IMR-90 (cell line): ENCODE results near the gene B3GAT2. TPM values are rescaled to one million over a fixed set of nuclear protein-coding genes. Genes with fewer than 3 reads are reported as not detected.

Source experiments
- ATAC-seq: fragments of 200-7000 bp; cut with Tn5 transposase; 2 replicates; pipeline ENCODE4 v1.9.1; 2020; ENCODE audit warnings: low read depth, mild to moderate bottlenecking, moderate library complexity
- BruUV-seq: library from RNA; stranded (reverse); fragments of 400-500 nt; replicated peaks from 2 replicates; lab custom pipeline; 2021; lab: Mats Ljungman, UMichigan
- CTCF ChIA-PET: fragments of 300-600 bp; formaldehyde crosslinking; extraction: SDS; loops from one replicate; lab custom pipeline; 2021; ENCODE audit warnings: antibody characterized with exemption; lab: Yijun Ruan, JAX
- POLR2A ChIA-PET: fragments of 300-600 bp; sonication (Branson Sonifier 250); formaldehyde crosslinking; loops from one replicate; lab custom pipeline; 2022; ENCODE audit warnings: antibody characterized with exemption; ENCODE audit not compliant: unreplicated experiment; lab: Charles Lee
- DNase-seq: peaks from one replicate; pipeline ENCODE4 v3.0.0; 2013
- H2AFZ ChIP-seq: replicated peaks from 2 replicates; pipeline ENCODE3; 2013; ENCODE audit warnings: low read length, mild to moderate bottlenecking; ENCODE audit not compliant: poor library complexity
- H2AK5ac ChIP-seq: 2 replicates; pipeline ENCODE4 v1.6.1; 2013; ENCODE audit warnings: low read depth, low read length, inconsistent platforms
- H2AK9ac ChIP-seq: replicated peaks from 2 replicates; pipeline ENCODE3; 2013; ENCODE audit warnings: mild to moderate bottlenecking, low read depth, low read length, moderate library complexity; ENCODE audit not compliant: poor library complexity
- H2BK120ac ChIP-seq: 2 replicates; pipeline ENCODE4 v1.6.1; 2013; ENCODE audit warnings: low read depth, low read length, inconsistent platforms
- H2BK15ac ChIP-seq: 3 replicates; pipeline ENCODE4 v1.6.1; 2013; ENCODE audit warnings: low read depth, low read length, inconsistent platforms
- H2BK20ac ChIP-seq: 2 replicates; pipeline ENCODE4 v1.6.1; 2013; ENCODE audit warnings: low read depth, mild to moderate bottlenecking, inconsistent platforms, low read length, moderate library complexity
- H2BK5ac ChIP-seq: 2 replicates; pipeline ENCODE4 v1.6.1; 2013; ENCODE audit warnings: mild to moderate bottlenecking, low read depth, low read length, inconsistent platforms; ENCODE audit not compliant: poor library complexity, severe bottlenecking
- H3K14ac ChIP-seq: replicated peaks from 2 replicates; pipeline ENCODE4 v1.6.1; 2013; ENCODE audit warnings: low read depth, low read length, inconsistent platforms
- H3K18ac ChIP-seq: 2 replicates; pipeline ENCODE4 v1.6.1; 2013; ENCODE audit warnings: low read depth, low read length, control low read depth
- H3K23ac ChIP-seq: 2 replicates; pipeline ENCODE4 v1.6.1; 2013; ENCODE audit warnings: low read depth, low read length, inconsistent platforms
- H3K27ac ChIP-seq: 2 replicates; pipeline ENCODE4 v1.5.1; 2013; ENCODE audit warnings: mild to moderate bottlenecking, control low read depth, low read length; ENCODE audit not compliant: insufficient read depth
- H3K27me3 ChIP-seq: 2 replicates; pipeline ENCODE4 v1.6.1; 2013; ENCODE audit warnings: low read length; ENCODE audit not compliant: control insufficient read depth, insufficient read depth
- H3K36me3 ChIP-seq: 2 replicates; pipeline ENCODE4 v1.6.1; 2013; ENCODE audit warnings: low read length, mixed read lengths; ENCODE audit not compliant: control insufficient read depth, insufficient read depth
- H3K4ac ChIP-seq: 2 replicates; pipeline ENCODE4 v1.6.1; 2013; ENCODE audit warnings: low read depth, low read length, inconsistent platforms
- H3K4me1 ChIP-seq: 2 replicates; pipeline ENCODE4 v1.6.1; 2013; ENCODE audit warnings: low read length, mixed read lengths; ENCODE audit not compliant: control insufficient read depth, insufficient read depth
- H3K4me2 ChIP-seq: 2 replicates; pipeline ENCODE4 v1.6.1; 2013; ENCODE audit warnings: low read depth, mild to moderate bottlenecking, control low read depth, low read length, moderate library complexity
- H3K4me3 ChIP-seq: 2 replicates; pipeline ENCODE4 v1.5.1; 2013; ENCODE audit warnings: low read depth, mild to moderate bottlenecking, control low read depth, low read length, moderate library complexity; ENCODE audit not compliant: insufficient read depth
- H3K56ac ChIP-seq: 2 replicates; pipeline ENCODE4 v1.6.1; 2013; ENCODE audit warnings: low read length, inconsistent platforms; ENCODE audit not compliant: insufficient read depth; ENCODE audit errors: extremely low read depth
- H3K79me1 ChIP-seq, 2 experiments: 2 replicates each; pipeline ENCODE4 v1.6.1; 2013; ENCODE audit warnings: low read length in 2 of 2, inconsistent platforms in 1 of 2, low read depth in 1 of 2
- H3K9ac ChIP-seq: 2 replicates; pipeline ENCODE4 v1.6.1; 2013; ENCODE audit warnings: low read depth, low read length, control low read depth
- H3K9me1 ChIP-seq: 2 replicates; pipeline ENCODE4 v1.6.1; 2013; ENCODE audit warnings: low read length, inconsistent platforms; ENCODE audit not compliant: insufficient read depth
- H3K9me3 ChIP-seq: 2 replicates; pipeline ENCODE4 v1.6.1; 2013; ENCODE audit warnings: low read length; ENCODE audit not compliant: control insufficient read depth, insufficient read depth
- H4K20me1 ChIP-seq: 2 replicates; pipeline ENCODE4 v1.6.1; 2013; ENCODE audit warnings: low read length, inconsistent platforms; ENCODE audit not compliant: insufficient read depth
- H4K5ac ChIP-seq: 2 replicates; pipeline ENCODE4 v1.6.1; 2013; ENCODE audit warnings: mild to moderate bottlenecking, low read depth, low read length, control low read depth
- H4K8ac ChIP-seq, 2 experiments: 2 replicates each; pipeline ENCODE4 v1.6.1; 2013; ENCODE audit warnings: low read depth in 2 of 2, low read length in 2 of 2, control low read depth in 1 of 2, inconsistent platforms in 1 of 2
- H4K91ac ChIP-seq: 2 replicates; pipeline ENCODE4 v1.6.1; 2013; ENCODE audit warnings: low read depth, low read length, inconsistent platforms; ENCODE audit not compliant: insufficient read depth
- CHD1 ChIP-seq: IDR thresholded peaks from 2 replicates; pipeline ENCODE4 v1.6.1; 2012; ENCODE audit warnings: low read depth, low read length, improper control_type of control experiment
- FOS ChIP-seq: fragments of 150-350 bp; IDR thresholded peaks from 2 replicates; pipeline ENCODE4 v1.6.1; 2016; ENCODE audit warnings: low read depth, low read length
- MAFK ChIP-seq: IDR thresholded peaks from 2 replicates; pipeline ENCODE4 v1.6.1; 2012; ENCODE audit warnings: low read depth, low read length, improper control_type of control experiment
- RAD21 ChIP-seq: IDR thresholded peaks from 2 replicates; pipeline ENCODE4 v1.6.1; 2012; ENCODE audit warnings: low read length, improper control_type of control experiment
- WGBS, 2 experiments: methylation state at CpG; one replicate each; pipeline versions ENCODE4 v1.1.5 to v1.1.7; 2013; ENCODE audit warnings: missing lambda C conversion rate in 2 of 2; ENCODE audit not compliant: insufficient read length in 1 of 2; ENCODE audit errors: extremely low coverage in 2 of 2; 5-methylcytosine and 5-hydroxymethylcytosine counted together
- dilution Hi-C: fragments of 300-500 bp; cut with HindIII; formaldehyde crosslinking; loops from one replicate; pipeline ENCODE4 v1.14.3; 2018; ENCODE audit warnings: low sequenced_read_pairs; ENCODE audit not compliant: unreplicated experiment
- in situ Hi-C: fragments of 300-500 bp; cut with MboI; formaldehyde crosslinking; loops from 3 replicates; pipeline ENCODE4 v1.14.3; 2019; ENCODE audit warnings: low sequenced_read_pairs, inconsistent platforms, mixed read lengths
- intact Hi-C: fragments of 100-400 bp; cut with micrococcal nuclease; formaldehyde crosslinking; loops from 2 replicates; pipeline ENCODE4 v1.10.0; 2022
- polyA plus RNA-seq, 3 experiments: library from polyadenylated mRNA; depleted of rRNA; stranded (reverse); fragments of >200 nt; gene quantifications; 2 replicates each; pipeline ENCODE4 v1.2.3, GENCODE V29; 2012; ENCODE audit warnings: low replicate concordance in 1 of 3
- total RNA-seq: library from RNA; depleted of rRNA; stranded (reverse); fragments of >200 nt; gene quantifications from 2 replicates; pipeline ENCODE4 v1.2.3, GENCODE V29; 2012

The B3GAT2 gene
- total and polyA plus RNA-seq, 2 of the 4 experiments (the other 2 are of a cell fraction): 0.02 TPM; not detected in 1

DNA sequence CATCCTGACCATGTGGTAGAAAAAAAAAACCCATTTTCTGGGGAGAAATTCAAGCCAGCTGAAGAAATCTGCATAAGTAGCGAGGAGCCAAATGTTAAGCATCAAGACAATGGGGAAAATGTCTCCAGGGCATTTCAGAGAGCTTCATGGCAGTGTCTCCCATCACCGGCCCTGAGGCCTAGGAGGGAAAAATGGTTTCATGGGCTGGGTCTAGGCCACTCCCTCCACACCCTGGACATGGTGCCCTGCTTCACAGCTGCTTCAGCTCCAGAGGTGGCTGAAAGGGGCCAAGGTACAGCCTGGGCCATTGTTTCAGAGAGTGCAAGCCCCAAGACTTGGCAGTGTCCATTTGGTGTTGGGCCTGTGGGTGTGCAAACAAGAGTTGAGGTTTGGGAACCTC lies 34.4 kb upstream of the B3GAT2 start:
- Histone ChIP-seq H4K8ac (no peak overlapping the region), H3K4me3 (no peak overlapping the region), H2AK9ac (no peak overlapping the region), H2BK120ac (no peak overlapping the region), H3K56ac (no peak overlapping the region), H2BK5ac (no peak overlapping the region), H3K9me1 (no peaks in the 10 kb centered on the region), H3K27me3 (no peaks in the 10 kb centered on the region), H4K91ac (no peak overlapping the region), H3K4me2 (no peak overlapping the region), H3K79me1 (no peaks in the 10 kb centered on the region), H3K23ac (no peak overlapping the region), H4K5ac (no peak overlapping the region), H3K14ac (no peak overlapping the region), H3K4ac (no peak overlapping the region), H2AFZ (no peak overlapping the region), H2BK20ac (no peak overlapping the region), H2AK5ac (no peak overlapping the region), H3K36me3 (no peaks in the 10 kb centered on the region), H2BK15ac (no peak overlapping the region), H3K9me3 (no peaks in the 10 kb centered on the region), H3K18ac (no peak overlapping the region), H3K4me1 (no peaks in the 10 kb centered on the region), H4K20me1 (no peaks in the 10 kb centered on the region), H3K9ac (no peak overlapping the region), H3K27ac (no peak overlapping the region)
- intact Hi-C loops: no loop called here
- TF ChIP-seq FOS (no peak), CHD1 (no peak), RAD21 (no peak), MAFK (no peak)
- DNase-seq: no peak
- WGBS, 2 experiments: no CpG with 5 or more reads among the region's 2 CpGs
- ChIA-PET POLR2A (no interaction called here), CTCF (interaction anchor here (0.6 kb wide), 1 partner anchor 579 kb away, joined by 3 read pairs; no protein-coding TSS in a partner anchor)
- ATAC-seq: no peak
- no TSS peak for BruUV-seq
- dilution Hi-C loops: no loop called here
- in situ Hi-C loops: no loop called here
